GM06990 (cell line): ENCODE results near the gene LEFTY2.

Experiments
- DNase-seq: peaks from one replicate; pipeline ENCODE4 v3.0.0-alpha.2; 2011; ENCODE audit not compliant: insufficient read length; ENCODE audit errors: extremely low read depth
- H3K27me3 ChIP-seq: replicated peaks from 2 replicates; pipeline ENCODE4 v1.6.0; 2011; ENCODE audit warnings: low read length; ENCODE audit not compliant: control insufficient read depth, insufficient read depth
- H3K36me3 ChIP-seq: 2 replicates; pipeline ENCODE4 v1.5.1; 2011; ENCODE audit warnings: low read length; ENCODE audit not compliant: control insufficient read depth, insufficient read depth
- H3K4me3 ChIP-seq: replicated peaks from 2 replicates; pipeline ENCODE4 v1.5.1; 2011; ENCODE audit warnings: low read depth, mild to moderate bottlenecking, control low read depth, low read length
- CTCF ChIP-seq: IDR thresholded peaks from 2 replicates; pipeline ENCODE4 v1.5.1; 2011; ENCODE audit warnings: low read length, control low read depth, mild to moderate bottlenecking, inconsistent platforms; ENCODE audit not compliant: insufficient read depth, poor library complexity, severe bottlenecking

LEFTY2 gene

GRCh38 chr1:225896494-225896893 lies 44.5 kb downstream of the LEFTY2 start:
- no peak for DNase-seq
- Histone ChIP-seq H3K4me3 (no peak overlapping the region), H3K36me3 (no peaks in the 10 kb centered on the region), H3K27me3 (no peaks in the 10 kb centered on the region)
- TF ChIP-seq CTCF = no peak

- H3K27me3 ChIP-seq = no peaks in the 10 kb centered on the region
- no peak for TF ChIP-seq CTCF
- no peak overlapping the region for H3K4me3 ChIP-seq
- DNase-seq = no peak
- no peaks in the 10 kb centered on the region for H3K36me3 ChIP-seq
Observed at GRCh38 chr1:225892307-225892706, 48.7 kb downstream of the LEFTY2 start.

GRCh38 chr1:225891229-225891972 lies 49.6 kb downstream of the LEFTY2 start:
- no peak for TF ChIP-seq CTCF
- DNase-seq = no peak
- Histone ChIP-seq H3K4me3 (no peak overlapping the region), H3K36me3 (no peaks in the 10 kb centered on the region), H3K27me3 (no peaks in the 10 kb centered on the region)

GRCh38 chr1:225890346-225891228 lies 50.4 kb downstream of the LEFTY2 start:
- H3K4me3 ChIP-seq = no peak overlapping the region
- no peak for TF ChIP-seq CTCF
- DNase-seq = no peak
- no peaks in the 10 kb centered on the region for H3K36me3 ChIP-seq
- no peaks in the 10 kb centered on the region for H3K27me3 ChIP-seq

GRCh38 chr1:225889743-225890142 lies 51.3 kb downstream of the LEFTY2 start:
- Histone ChIP-seq H3K36me3 (no peaks in the 10 kb centered on the region), H3K4me3 (no peak overlapping the region), H3K27me3 (no peaks in the 10 kb centered on the region)
- TF ChIP-seq CTCF = no peak
- DNase-seq = no peak
